22Rv1 (cell line): ENCODE measurements around the gene KIAA1671.

Experiments
- CTCF ChIP-seq: fragments of 450-650 bp; IDR thresholded peaks from 2 replicates; pipeline ENCODE4 v1.5.1; 2017; ENCODE audit warnings: mild to moderate bottlenecking
- ZFX ChIP-seq: fragments of 450-650 bp; IDR thresholded peaks from 2 replicates; pipeline ENCODE4 v1.6.1; 2017; ENCODE audit warnings: antibody characterized with exemption, borderline replicate concordance

DNA sequence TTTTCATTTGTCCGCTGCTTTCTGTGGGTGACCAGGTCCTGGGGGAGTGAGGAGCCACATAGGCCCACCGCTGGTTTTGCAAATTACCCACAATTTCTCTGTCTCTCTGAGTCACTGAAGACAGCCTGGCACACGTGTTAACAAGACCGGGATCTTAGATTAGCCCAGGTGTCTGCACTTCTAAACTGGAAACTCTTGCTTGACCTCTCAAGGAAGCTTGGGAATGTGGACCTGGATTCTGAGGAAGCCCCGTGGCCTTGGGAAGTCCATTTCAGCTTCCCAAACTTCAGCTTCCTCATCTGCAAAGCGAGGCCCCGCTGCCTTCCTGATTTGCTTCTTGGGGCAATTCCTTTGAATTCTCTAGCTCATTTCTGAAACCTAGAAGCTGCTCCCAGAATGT lies 119.9 kb downstream of the KIAA1671 start:
- no peak for TF ChIP-seq CTCF
- TF ChIP-seq ZFX, result no peak
